HG02678 (cell line): ENCODE data around the gene RALGAPA2.

Experiments used
- ATAC-seq: cut with Tn5 transposase; IDR thresholded peaks from one replicate; pipeline ENCODE4 v1.9.1; 2021; ENCODE audit warnings: mild to moderate bottlenecking, moderate library complexity; ENCODE audit not compliant: unreplicated experiment

The RALGAPA2 gene

DNA sequence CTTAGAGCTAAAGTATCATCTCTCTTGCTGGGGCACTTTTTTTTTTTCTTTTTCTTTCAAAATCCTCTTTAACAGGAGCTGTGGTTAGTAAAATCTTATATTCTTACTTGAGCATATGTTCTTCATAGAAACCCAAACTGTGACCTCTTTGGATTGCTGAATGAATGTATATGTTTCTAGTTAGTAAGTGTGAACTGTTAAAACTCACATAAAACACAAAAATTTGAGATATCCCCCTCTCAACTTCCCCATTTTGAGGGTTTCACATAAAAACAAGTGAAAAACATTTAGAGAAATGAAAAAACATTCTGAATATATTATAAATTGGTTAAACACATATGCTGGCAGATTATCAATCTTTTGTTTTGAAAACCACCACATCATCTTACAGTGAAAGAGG, 266.4 kb downstream of the RALGAPA2 start:
- ATAC-seq, result no peak

DNA sequence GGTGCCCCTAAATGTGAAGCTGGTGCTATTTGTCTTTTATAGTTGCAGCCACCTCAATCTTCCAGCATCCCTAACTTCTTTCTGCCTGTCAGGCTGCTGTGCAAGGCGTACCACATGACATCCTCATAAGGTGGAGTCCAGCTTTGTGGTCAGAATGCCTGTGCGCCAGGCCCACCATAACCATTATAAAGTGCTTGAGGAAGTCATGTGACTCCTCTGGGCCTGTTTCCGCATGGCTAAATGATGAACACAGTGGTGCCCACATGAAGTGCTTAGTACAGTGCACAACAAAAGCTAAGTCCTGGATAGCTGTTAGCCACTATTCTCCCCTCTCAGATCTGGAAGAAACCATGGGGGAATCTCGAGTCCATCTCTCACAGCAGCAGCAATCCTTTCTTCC, 268.9 kb downstream of the RALGAPA2 start:
- no peak for ATAC-seq

DNA sequence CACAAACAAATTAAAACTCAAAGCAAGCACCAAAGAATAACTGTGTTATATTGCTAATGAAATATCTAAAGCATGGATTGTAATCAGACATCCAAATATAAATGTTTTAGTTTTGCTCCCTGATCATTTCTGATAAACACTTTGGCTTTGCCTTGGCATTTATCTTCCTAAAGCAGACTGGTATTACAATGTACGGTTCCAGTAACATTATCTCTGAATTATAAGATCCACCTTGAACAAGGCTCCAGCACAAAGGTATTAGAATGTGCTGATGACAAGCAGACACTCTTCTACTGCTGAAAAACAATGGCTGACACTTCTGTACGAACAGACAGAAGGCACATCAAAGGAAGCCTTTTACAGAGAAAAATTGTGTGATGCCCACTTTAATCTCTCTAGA, 270.0 kb downstream of the RALGAPA2 start:
- ATAC-seq, result no peak

DNA sequence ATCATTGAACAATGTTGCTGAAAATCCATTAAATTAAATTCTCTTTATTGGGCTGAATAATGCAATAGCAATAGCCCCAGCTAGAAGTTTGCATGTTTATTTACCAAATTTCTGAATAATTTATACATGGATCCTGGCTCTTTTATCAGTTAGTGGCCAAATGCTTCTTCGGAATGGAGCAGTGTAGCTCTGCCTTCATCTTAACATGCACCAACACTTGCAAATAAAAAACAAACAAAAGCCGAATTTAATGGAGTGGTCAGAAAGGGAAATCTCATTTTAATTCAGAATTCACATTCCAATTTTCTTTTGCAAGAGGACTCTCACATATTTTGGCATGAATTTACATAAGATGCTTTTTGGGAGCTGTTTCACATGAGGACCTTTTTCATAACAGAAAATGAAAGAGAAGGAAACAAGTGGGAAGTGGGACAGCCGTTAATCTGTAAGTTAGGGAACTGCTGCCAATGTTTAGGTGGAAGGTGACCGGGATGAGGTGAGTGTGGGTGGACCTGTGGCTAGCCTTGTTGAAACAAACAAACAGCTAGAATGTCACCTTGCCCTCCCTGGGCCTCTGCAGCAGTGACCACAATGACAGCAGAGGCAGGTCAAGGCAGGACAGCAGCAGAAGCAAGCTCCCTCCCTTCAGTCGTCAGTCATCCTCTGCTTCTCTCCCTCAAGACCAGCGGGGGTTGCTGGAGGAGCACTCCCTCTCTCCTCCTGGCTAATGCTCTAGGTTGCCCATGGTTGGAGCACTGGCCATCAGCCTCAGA, 271.4 kb downstream of the RALGAPA2 start:
- ATAC-seq, result no peak

DNA sequence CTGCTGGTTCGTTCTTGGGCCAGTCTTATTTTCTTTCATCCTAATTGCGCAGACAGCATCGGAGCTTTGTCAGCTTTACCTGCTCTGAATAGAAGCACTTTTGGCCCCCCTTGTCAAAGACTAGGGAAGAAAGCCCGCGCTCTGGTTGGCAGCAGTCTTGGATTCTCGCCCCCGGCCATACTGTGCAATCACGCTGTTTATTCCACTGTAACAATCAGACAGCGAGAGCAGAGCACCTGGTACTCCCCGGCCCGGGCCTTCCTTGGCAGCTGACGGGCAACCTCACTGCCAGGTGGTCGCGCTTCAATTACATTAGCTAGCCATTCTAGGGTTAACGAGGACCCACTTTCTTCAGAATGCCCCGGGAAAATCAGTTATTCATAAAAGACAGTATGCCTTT, 272.0 kb downstream of the RALGAPA2 start:
- no peak for ATAC-seq

DNA sequence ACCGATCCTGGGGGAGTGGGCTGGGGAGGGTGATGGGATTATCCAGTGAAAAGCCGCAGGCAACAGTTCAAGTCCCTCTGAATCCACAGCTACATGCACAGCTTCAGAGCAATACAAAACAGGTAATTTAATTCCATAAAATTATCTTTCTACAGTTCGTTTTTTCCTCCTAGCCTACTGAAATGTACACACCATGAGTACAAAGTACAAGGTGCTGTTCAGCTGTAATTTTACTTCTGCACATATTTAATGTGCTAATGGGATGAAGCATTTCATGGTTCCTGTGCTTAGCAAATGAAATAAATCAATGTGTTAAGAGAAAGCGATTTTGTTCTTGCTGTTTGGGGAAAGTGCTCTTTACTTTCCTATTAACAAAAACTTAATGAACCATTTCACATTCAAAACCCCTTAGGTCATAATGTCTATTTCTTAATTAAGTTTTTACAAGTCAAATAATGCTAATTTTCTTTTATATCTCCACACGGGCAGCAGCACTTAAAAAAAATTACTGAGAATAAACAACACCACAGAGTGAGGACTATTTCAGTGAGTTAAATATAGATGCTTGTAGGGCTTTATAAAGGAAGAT, 272.7 kb downstream of the RALGAPA2 start:
- no peak for ATAC-seq

DNA sequence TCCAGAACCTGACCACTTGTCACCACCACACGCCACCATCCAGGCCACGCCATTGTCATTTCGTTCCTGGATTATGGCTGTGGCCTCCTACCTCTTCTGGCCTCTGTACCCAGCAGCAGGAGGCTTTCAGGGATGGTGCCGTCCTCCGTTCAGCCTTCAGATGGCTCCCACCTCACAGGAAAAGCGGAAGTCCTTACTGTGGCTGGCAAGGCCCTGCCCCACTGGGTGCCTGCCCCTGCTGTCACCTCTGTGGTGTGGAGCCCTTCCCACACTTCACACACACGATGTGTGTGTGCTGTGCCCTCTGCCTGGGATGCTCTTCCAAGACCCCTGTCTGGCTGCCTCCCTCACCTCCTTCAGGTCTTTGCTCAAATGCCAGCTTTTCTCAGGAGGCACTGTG, 275.1 kb downstream of the RALGAPA2 start:
- no peak for ATAC-seq

GRCh38 chr20:20436689-20437088, 275.8 kb downstream of the RALGAPA2 start:
- ATAC-seq, result no peak

GRCh38 chr20:20435453-20435852, 277.0 kb downstream of the RALGAPA2 start:
- ATAC-seq, result no peak

- no peak for ATAC-seq
Measured at GRCh38 chr20:20432618-20433286, 279.7 kb downstream of the RALGAPA2 start.

DNA sequence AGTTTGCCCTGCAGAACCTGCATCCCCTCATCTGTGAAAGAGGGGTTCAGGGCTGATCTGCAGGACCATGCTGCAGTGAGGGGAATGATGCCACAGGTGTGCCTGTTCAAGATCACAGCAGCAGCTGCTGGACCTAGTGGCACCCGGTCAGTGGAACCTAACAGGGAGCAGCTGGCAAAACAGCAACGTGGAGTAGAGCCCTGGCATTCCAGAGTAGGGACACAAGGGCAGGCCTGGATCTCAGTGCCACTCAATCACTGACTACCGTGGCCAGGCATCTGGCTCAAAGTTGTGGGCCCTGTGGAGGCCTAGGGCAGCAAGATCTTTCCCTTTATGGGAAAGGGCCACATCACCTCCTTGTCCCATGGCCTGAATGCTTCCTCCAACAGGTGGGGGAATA, 282.4 kb downstream of the RALGAPA2 start:
- ATAC-seq, result no peak

DNA sequence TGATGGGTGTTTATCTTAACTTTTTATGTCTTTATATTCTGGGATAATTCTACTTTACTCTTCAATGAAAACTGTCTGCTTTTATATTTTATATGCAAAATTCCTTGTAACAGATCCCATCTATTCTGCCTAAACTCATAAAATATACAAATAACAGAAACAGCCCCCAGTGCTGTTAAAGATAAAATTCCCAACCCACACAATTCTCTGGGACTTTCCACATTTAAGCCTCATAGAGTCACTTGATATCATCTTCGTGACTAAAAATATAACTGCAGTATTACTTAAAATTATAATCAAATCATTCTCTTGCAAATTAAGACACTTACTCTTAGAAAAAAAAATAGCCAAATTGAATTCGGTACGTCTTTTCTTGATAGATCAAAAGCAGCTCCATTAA, 284.4 kb downstream of the RALGAPA2 start:
- ATAC-seq, result no peak

GRCh38 chr20:20427227-20427864, 285.1 kb downstream of the RALGAPA2 start:
- ATAC-seq, result no peak

DNA sequence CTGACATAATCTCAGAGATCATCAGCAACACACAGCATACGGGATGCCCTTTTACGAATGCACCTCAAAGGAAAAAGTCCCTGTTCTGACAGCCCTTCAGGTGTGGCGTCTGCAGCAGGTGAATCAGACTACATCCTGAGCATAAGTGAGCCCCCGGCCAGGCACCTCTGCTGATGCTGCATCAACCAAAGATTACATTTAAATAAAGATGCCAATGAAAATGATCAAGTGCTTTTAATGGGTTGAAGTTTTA, 285.9 kb downstream of the RALGAPA2 start:
- no peak for ATAC-seq

- ATAC-seq, result no peak
Measured at GRCh38 chr20:20425823-20426654, 286.4 kb downstream of the RALGAPA2 start.

DNA sequence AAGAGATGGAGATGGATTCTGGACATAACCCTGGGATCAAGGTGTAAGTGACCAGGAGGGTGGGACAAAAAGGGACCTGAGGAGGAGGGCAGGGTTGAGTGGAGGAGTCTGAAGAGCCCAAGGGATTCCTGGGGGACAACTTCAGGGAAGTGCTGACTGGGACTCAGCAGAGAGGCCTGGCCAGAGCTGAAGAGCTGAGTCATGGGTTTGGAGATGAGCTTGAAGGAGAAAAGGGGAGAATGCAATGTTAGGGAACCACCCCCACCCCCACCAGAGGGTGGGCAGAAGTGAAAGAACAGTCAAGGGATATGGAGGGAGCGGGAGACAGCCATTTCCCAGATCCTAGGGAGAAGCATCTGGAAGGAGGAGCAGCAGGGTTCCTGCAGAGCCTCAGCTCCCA, 289.3 kb downstream of the RALGAPA2 start:
- no peak for ATAC-seq

DNA sequence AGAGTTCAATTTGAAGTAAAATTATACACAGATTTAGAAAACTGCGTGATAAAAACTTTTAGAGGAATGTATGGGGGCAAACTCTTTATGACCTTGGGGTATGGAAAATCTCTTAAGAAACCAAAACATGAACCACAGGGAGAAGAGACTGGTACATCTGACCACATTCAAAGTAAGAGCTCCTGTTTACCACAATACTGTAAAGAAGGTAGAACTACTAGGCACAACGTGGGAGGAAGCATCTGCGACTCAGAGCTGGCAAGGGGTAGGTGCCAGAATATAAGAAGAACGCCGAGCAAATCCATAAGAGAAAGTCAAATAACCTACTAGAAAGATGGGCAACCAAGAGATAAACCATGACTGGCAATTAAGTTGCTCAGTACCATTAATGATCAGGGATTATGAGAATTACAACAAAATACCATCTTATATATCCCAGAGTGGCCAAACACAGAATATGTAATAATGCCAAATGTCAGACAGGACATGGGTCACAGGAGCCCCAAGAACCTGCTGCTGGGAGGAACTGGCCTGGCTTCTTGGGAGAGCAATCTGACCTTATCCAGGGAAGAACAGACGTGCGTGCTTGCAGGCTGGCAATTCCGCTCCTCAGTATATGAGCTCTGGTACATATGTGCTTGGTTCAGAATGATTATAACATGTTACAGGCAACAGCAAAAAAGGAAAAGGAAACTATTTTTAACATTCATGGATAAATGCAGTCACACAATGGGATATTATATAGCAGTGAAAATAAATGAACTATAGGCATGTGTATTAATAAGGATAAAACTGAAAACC, 294.4 kb downstream of the RALGAPA2 start:
- ATAC-seq, result no peak

DNA sequence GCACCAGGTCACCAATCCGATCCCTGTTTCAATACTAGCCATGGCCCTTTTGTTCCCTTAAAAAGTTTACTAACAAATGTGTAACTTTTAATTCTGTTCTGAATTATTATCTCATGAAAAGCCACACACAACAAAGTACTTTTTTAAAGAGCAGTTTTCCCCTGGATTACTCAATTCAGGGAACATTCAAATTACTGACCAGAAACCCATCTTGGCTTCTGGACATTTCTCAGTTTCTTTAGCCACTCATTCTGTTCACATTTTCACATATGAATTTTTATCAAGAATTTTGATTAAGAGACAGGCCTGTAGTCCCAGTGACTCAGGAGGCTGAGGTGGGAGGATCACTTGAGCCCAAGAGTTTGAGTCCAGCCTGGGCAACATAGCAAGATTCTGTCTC, 297.1 kb downstream of the RALGAPA2 start:
- no peak for ATAC-seq

GRCh38 chr20:20414640-20415220, 297.7 kb downstream of the RALGAPA2 start:
- ATAC-seq, result no peak

DNA sequence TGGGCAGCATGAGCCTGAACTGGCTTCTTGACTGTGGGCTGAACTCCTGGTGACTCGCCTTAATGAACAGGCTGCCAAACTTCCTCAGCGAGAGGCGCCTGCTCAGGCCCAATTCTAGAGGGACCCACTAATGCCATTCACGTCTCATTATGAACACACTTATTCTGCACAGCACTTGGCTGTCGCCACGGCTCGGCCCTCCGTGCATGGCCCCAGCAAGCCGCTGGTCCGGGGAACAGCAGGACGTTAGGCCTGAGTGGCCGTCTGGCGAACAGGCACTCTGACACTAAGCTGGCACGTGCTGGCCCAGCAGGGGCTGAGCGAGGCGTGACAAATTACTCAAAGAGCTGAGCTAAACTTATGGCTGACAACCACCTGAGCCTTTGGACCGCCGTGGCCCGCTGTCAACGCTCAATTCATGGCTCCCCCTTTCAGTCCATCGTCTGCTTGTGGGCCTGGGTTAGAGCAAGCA, 298.6 kb downstream of the RALGAPA2 start:
- ATAC-seq, result no peak
